ENCODE measurements around the gene GLP2R. TPM values are rescaled to one million over a fixed set of nuclear protein-coding genes. Genes with fewer than 3 reads are reported as not detected.

The GLP2R gene
- total RNA-seq, 1 experiment from 2014 or later: 0.08 TPM

DNA sequence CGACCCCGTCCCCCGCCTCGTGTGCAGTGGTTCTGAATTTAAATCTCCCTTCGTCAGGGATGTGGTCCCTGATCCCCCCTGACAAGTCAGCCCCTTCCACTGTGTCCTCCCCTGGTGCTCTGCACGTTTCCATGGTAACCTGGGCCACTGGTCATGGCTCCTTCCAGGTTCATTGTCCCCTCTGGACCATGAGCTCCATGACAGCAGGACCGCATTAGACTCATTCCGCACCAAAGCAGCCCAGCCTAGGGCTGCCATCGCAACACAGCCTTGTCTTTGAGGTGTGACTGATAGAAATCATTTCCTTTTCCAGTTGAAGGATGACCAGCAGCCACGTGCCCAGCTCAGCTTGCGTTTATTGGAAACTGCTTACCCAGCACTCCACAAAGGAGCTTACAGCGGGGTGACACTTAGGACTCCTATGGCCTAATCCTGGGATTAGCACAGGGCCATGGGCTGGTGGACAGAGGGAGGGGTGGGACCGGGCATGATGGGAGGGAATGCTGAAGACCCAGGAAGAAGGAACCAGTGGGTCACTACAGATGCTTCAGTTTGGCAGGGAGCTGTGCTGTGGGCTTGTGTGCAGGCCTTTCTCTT is 71.7 kb downstream of the GLP2R start:
- intact Hi-C loops (cut with micrococcal nuclease; ENCODE audit: unreplicated experiment) (no loop called here), in situ Hi-C loops (cut with HindIII; ENCODE audit: low pct_unique_long_range_greater_than_20kb, low sequenced_read_pairs) (no loop called here)
- TF ChIP-seq, protein P1, sequence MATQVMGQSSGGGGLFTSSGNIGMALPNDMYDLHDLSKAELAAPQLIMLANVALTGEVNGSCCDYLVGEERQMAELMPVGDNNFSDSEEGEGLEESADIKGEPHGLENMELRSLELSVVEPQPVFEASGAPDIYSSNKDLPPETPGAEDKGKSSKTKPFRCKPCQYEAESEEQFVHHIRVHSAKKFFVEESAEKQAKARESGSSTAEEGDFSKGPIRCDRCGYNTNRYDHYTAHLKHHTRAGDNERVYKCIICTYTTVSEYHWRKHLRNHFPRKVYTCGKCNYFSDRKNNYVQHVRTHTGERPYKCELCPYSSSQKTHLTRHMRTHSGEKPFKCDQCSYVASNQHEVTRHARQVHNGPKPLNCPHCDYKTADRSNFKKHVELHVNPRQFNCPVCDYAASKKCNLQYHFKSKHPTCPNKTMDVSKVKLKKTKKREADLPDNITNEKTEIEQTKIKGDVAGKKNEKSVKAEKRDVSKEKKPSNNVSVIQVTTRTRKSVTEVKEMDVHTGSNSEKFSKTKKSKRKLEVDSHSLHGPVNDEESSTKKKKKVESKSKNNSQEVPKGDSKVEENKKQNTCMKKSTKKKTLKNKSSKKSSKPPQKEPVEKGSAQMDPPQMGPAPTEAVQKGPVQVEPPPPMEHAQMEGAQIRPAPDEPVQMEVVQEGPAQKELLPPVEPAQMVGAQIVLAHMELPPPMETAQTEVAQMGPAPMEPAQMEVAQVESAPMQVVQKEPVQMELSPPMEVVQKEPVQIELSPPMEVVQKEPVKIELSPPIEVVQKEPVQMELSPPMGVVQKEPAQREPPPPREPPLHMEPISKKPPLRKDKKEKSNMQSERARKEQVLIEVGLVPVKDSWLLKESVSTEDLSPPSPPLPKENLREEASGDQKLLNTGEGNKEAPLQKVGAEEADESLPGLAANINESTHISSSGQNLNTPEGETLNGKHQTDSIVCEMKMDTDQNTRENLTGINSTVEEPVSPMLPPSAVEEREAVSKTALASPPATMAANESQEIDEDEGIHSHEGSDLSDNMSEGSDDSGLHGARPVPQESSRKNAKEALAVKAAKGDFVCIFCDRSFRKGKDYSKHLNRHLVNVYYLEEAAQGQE (IDR thresholded peaks at IDR 0.05; ENCODE audit: insufficient read depth in 1 of 2, low read depth in 2 of 2, low read length in 1 of 2): no peak
- TF ChIP-seq TCF7L2 (IDR thresholded peaks at IDR 0.05; ENCODE audit: low read depth, low read length) (no peak), POLR2AphosphoS5 (IDR thresholded peaks at IDR 0.05; ENCODE audit: low read depth, low read length) (no peak)
- TF ChIP-seq, protein P2, sequence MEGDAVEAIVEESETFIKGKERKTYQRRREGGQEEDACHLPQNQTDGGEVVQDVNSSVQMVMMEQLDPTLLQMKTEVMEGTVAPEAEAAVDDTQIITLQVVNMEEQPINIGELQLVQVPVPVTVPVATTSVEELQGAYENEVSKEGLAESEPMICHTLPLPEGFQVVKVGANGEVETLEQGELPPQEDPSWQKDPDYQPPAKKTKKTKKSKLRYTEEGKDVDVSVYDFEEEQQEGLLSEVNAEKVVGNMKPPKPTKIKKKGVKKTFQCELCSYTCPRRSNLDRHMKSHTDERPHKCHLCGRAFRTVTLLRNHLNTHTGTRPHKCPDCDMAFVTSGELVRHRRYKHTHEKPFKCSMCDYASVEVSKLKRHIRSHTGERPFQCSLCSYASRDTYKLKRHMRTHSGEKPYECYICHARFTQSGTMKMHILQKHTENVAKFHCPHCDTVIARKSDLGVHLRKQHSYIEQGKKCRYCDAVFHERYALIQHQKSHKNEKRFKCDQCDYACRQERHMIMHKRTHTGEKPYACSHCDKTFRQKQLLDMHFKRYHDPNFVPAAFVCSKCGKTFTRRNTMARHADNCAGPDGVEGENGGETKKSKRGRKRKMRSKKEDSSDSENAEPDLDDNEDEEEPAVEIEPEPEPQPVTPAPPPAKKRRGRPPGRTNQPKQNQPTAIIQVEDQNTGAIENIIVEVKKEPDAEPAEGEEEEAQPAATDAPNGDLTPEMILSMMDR (IDR thresholded peaks at IDR 0.05): no peak
- Histone ChIP-seq H3K36me3 (ENCODE audit: control insufficient read depth, insufficient read depth, low read length) (no peaks in the 10 kb centered on the region), H3K27ac (ENCODE audit: low read length) (no peak overlapping the region), H3K4me1 (ENCODE audit: control insufficient read depth, insufficient read depth, low read length) (no peaks in the 10 kb centered on the region), H3K27me3 (ENCODE audit: control insufficient read depth, insufficient read depth, low read length) (no peaks in the 10 kb centered on the region), H3K9me3 (ENCODE audit: control insufficient read depth, insufficient read depth, low read depth, low read length) (no peaks in the 10 kb centered on the region), H3K4me3 (ENCODE audit: low read depth in 2 of 2, low read length in 2 of 2) (no peak overlapping the region)
- ATAC-seq (no peak), DNase-seq (ENCODE audit: low read depth, low spot score) (no peak)
- ChIA-PET CTCF (interaction anchor here (0.6 kb wide), 1 partner anchor 27 kb away, joined by 5 read pairs; no protein-coding TSS in a partner anchor), POLR2A (no interaction called here)
- no TSS peak for BruUV-seq (replicated peaks)

DNA sequence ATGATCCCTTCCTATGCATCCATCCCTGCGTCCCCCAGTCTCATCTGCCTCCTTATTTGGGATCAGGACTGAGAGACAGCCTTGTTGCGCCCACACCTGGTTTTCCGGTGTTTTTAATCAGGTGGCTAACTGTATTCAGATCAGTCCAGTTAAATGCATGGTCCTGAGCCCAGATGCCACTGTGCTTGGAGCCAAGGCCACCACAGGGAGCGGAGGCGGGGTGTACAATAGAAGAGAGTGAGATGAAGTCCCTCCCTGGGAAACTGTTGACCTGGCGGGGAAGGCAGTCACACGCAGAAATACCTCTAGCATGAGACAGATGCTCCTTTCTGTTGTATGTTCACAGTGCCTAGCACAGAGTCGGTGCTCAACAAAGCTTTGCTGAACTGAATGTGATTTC is 73.1 kb downstream of the GLP2R start:
- POLR2A ChIA-PET: no interaction called here

More for the DNA sequence above, 73.1 kb downstream of the GLP2R start:
- TF ChIP-seq, protein P2 (IDR thresholded peaks at IDR 0.05): no peak
- TF ChIP-seq TCF7L2 (IDR thresholded peaks at IDR 0.05; ENCODE audit: low read depth, low read length) (no peak), SIN3A (IDR thresholded peaks at IDR 0.05; ENCODE audit: borderline replicate concordance, insufficient read depth, low read depth, low read length) (no peak), POLR2AphosphoS5 (IDR thresholded peaks at IDR 0.05; ENCODE audit: low read depth, low read length) (no peak)
- TF ChIP-seq, protein P1 (IDR thresholded peaks at IDR 0.05; ENCODE audit: insufficient read depth in 1 of 2, low read depth in 2 of 2, low read length in 1 of 2): no peak
- in situ Hi-C loops (cut with HindIII; ENCODE audit: low pct_unique_long_range_greater_than_20kb, low sequenced_read_pairs) (no loop called here), intact Hi-C loops (cut with micrococcal nuclease; ENCODE audit: unreplicated experiment) (no loop called here)
- DNase-seq (ENCODE audit: low read depth, low spot score) (no peak), ATAC-seq (no peak)
- no peaks in the 10 kb centered on the region for H3K36me3 ChIP-seq (ENCODE audit: control insufficient read depth, insufficient read depth, low read length)
- no peaks in the 10 kb centered on the region for H3K9me3 ChIP-seq (ENCODE audit: control insufficient read depth, insufficient read depth, low read depth, low read length)
- BruUV-seq (replicated peaks): no TSS peak
- H3K4me3 ChIP-seq (ENCODE audit: low read depth in 2 of 2, low read length in 2 of 2): no peak overlapping the region
- CTCF ChIA-PET: no interaction called here
- H3K27ac ChIP-seq (ENCODE audit: low read length): no peak overlapping the region
- H3K27me3 ChIP-seq (ENCODE audit: control insufficient read depth, insufficient read depth, low read length): no peaks in the 10 kb centered on the region
- H3K4me1 ChIP-seq (ENCODE audit: control insufficient read depth, insufficient read depth, low read length): no peaks in the 10 kb centered on the region

Measured in Panc1 (cell line).